ENCODE results near the gene STK16. TPM values are rescaled to one million over a fixed set of nuclear protein-coding genes. Genes with fewer than 3 reads are reported as not detected.
"Not testable (repeated sequence)": the region's sequence is repeated elsewhere in the genome, so short reads cannot be mapped to it uniquely, and the experiment has no call there.

Gene STK16
- total RNA-seq, 2 donors from 2014 or later, result 8.0 to 16.8 TPM

DNA sequence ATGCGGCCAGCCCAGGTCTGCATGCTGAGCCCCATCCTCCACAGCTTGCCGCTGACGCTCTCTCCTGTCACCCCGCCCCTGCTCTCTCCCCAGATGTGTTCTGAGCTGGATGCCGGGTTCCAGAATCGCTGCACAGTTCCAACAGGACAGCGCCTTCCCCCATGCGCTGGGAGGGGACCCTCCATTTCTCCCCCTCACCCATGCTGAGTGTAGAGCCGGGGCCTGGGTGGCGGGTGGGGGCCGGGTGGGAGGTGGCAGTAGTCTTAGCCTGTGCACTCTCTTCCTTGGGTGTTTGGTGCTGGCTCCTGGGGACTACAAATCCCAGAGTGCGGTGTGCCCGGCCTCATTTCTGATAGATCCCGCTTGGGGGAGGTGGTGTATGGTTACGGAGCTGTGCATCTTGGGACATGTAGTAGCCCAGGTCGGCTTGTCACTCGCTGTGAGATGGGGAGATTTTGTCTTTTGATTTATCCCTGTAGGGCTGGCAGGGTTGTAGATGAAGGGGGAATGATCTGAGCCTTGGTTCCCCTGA, 40.7 kb downstream of the STK16 start:
- no peak for ATAC-seq
- H3K4me1 ChIP-seq, result peaks cover 7% of the 10 kb centered on the region
- H3K36me3 ChIP-seq (replicated peaks in 1 of 2; ENCODE audit: insufficient read depth in 1 of 2, low read depth in 2 of 2), result peaks cover 0 to 21% of the 10 kb centered on the region in 2 donors
- no peaks in the 10 kb centered on the region for H3K27me3 ChIP-seq
- no peaks in the 10 kb centered on the region for H3K9me3 ChIP-seq
- peak in 1 of 4 donors; percentile 16 for DNase-seq
- intact Hi-C loops (cut with DNase I), result loop anchor here (5.0 kb wide), 1 partner anchor 114 kb away; the partner anchor contains the start of gene SLC23A3
- H3K4me3 ChIP-seq, result no peak overlapping the region
- H3K27ac ChIP-seq, result no peak overlapping the region
- 81 to 90% methylated on average over 2 to 16 of the region's 17 CpGs for WGBS, 2 donors
- TF ChIP-seq, protein P1, sequence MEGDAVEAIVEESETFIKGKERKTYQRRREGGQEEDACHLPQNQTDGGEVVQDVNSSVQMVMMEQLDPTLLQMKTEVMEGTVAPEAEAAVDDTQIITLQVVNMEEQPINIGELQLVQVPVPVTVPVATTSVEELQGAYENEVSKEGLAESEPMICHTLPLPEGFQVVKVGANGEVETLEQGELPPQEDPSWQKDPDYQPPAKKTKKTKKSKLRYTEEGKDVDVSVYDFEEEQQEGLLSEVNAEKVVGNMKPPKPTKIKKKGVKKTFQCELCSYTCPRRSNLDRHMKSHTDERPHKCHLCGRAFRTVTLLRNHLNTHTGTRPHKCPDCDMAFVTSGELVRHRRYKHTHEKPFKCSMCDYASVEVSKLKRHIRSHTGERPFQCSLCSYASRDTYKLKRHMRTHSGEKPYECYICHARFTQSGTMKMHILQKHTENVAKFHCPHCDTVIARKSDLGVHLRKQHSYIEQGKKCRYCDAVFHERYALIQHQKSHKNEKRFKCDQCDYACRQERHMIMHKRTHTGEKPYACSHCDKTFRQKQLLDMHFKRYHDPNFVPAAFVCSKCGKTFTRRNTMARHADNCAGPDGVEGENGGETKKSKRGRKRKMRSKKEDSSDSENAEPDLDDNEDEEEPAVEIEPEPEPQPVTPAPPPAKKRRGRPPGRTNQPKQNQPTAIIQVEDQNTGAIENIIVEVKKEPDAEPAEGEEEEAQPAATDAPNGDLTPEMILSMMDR (IDR thresholded peaks at IDR 0.05), result no peak
- TF ChIP-seq POLR2A (IDR thresholded peaks at IDR 0.05), result no peak

DNA sequence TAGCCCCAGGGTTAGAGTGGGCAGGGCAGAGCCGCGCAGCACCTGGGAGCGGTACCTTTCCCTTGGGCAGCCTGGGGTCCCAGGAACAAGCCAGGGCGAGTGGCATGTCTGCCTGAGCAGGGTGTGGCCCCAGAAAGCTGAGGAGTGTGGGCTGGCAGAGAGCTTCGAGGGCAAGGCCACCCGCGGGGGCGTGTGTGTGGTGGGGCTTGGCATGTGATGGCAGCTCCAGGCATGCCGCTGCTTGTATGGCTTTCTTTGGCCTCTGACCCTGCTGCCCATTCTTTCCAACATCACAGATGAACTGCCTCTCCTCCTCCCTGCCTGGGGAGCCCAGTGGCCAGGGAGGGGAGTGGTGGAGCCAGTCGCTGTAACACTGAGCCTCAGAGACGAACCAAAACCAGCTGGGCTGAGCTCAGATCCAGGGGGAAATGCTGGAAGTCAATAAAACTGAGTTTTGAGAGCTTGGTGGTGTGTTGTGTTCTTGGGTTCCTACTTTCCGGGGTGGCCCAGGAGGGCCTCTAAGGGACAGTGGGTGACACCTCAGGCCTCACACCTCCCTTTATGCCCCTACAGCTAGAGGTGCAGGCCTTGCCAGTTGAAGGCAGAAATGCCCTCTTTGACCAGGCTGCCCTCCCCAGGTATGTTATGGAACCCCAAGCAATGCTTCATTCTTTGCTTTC, 41.3 kb downstream of the STK16 start:
- TF ChIP-seq, protein P1 (IDR thresholded peaks at IDR 0.05), result no peak
- TF ChIP-seq POLR2A (IDR thresholded peaks at IDR 0.05), result no peak
- H3K9me3 ChIP-seq, result no peaks in the 10 kb centered on the region
- DNase-seq, result peak in 1 of 4 donors; percentile 13
- H3K27ac ChIP-seq, result no peak overlapping the region
- peaks cover under 1% of the 10 kb centered on the region for H3K4me1 ChIP-seq
- no peak for ATAC-seq
- H3K27me3 ChIP-seq, result no peaks in the 10 kb centered on the region
- no peak overlapping the region for H3K4me3 ChIP-seq
- intact Hi-C loops (cut with DNase I), result loop anchor here (5.0 kb wide), 1 partner anchor 114 kb away; the partner anchor contains the start of gene SLC23A3
- peaks cover 0 to 21% of the 10 kb centered on the region in 2 donors for H3K36me3 ChIP-seq (replicated peaks in 1 of 2; ENCODE audit: insufficient read depth in 1 of 2, low read depth in 2 of 2)
- WGBS, 2 donors, result 72 to 85% methylated on average over 7 to 12 of the region's 12 CpGs

DNA sequence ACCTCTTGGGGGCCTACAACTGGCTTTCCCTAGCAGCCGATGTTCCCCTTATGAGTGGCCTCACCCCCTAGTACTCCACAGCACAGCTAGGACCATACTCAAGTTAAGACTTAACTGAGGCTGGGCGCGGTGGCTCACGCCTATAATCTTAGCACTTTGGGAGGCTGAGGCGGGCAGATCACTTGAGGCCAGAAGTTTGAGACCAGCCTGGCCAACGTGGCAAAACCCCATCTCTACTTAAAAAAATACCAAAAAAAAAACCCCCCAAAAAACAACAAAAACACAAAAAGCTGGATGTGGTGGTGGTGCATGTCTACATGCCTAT, 41.8 kb downstream of the STK16 start:
- WGBS, 2 donors, result 81 to 89% methylated on average over 6 of the region's 6 CpGs
- H3K27me3 ChIP-seq, H3K27ac ChIP-seq, ATAC-seq, H3K9me3 ChIP-seq, H3K4me1 ChIP-seq, DNase-seq, H3K4me3 ChIP-seq: not testable (repeated sequence)
- intact Hi-C loops (cut with DNase I), result loop anchor here (5.0 kb wide), 1 partner anchor 115 kb away; the partner anchor contains the start of gene SLC23A3
- peaks cover 0 to 17% of the 10 kb centered on the region in 2 donors for H3K36me3 ChIP-seq (replicated peaks in 1 of 2; ENCODE audit: insufficient read depth in 1 of 2, low read depth in 2 of 2)

DNA sequence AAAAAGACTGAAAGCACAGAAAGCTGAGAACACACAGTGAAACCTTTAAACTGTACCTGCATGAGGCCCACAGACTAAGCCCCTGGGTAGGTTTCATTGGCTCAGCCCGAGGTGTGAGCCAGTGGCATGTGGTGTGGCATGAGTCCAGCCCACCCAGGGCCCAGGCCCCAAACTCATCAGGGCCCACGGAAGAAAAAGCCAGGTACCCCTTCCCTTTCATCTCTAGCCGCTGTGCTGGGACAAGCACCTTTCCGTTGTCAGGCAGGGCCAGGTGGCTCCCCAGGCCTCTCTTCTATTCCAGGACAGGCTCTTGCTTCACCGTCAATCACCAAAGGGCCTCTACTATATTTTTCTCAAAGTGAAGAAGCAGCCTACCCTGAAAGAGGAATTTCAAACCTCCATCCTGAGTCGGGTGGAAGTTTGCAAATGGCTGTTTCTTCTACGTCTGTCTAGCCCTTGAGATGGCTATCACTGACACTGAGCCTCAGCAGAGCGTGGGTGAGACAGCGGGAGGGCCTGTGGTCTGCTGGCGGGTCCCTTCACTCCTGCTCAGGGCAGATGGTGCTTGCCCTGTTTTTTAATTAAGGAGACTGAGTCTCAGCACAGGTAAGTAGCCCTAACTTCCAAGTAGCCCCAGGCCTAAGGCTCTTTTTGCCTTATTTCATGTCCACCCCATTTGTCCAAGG, 42.4 kb downstream of the STK16 start:
- no peaks in the 10 kb centered on the region for H3K9me3 ChIP-seq
- DNase-seq (no peak), ATAC-seq (no peak)
- intact Hi-C loops (cut with DNase I), result loop anchor here (5.0 kb wide), 1 partner anchor 115 kb away; the partner anchor contains the start of gene SLC23A3
- no peak overlapping the region for H3K27ac ChIP-seq
- 68 to 79% methylated on average over 8 to 10 of the region's 10 CpGs for WGBS, 2 donors
- no peaks in the 10 kb centered on the region for H3K4me1 ChIP-seq
- peaks cover 0 to 13% of the 10 kb centered on the region in 2 donors for H3K36me3 ChIP-seq (replicated peaks in 1 of 2; ENCODE audit: insufficient read depth in 1 of 2, low read depth in 2 of 2)
- H3K4me3 ChIP-seq, result no peak overlapping the region
- TF ChIP-seq POLR2A (IDR thresholded peaks at IDR 0.05), result no peak
- TF ChIP-seq, protein P1 (IDR thresholded peaks at IDR 0.05), result no peak
- H3K27me3 ChIP-seq, result no peaks in the 10 kb centered on the region

DNA sequence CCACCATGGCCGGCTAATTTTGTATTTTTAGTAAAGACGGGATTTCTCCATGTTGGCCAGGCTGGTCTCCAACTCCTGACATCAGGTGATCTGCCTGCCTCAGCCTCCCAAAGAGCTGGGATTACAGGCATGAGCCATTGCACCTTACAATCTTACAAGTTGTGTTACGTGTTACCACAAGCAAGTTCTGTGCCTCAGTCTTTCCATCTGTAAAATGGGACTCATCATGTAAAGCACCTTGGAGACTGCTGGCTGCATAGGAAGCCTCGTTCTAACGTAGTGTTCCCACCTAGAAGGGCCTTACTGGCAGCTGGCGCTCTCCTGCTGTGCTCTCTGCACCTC, 43.9 kb downstream of the STK16 start:
- H3K27ac ChIP-seq, result no peak overlapping the region
- ATAC-seq, result no peak
- H3K36me3 ChIP-seq (replicated peaks in 1 of 2; ENCODE audit: insufficient read depth in 1 of 2, low read depth in 2 of 2), result peaks cover 0 to 7% of the 10 kb centered on the region in 2 donors
- H3K9me3 ChIP-seq, result no peaks in the 10 kb centered on the region
- TF ChIP-seq, protein P1 (IDR thresholded peaks at IDR 0.05), result no peak
- TF ChIP-seq POLR2A (IDR thresholded peaks at IDR 0.05), result no peak
- peaks cover 2% of the 10 kb centered on the region for H3K4me1 ChIP-seq
- intact Hi-C loops (cut with DNase I), result loop anchor here (5.0 kb wide), 1 partner anchor 117 kb away; the partner anchor contains the start of gene SLC23A3
- DNase-seq, result no peak
- no peaks in the 10 kb centered on the region for H3K27me3 ChIP-seq
- 69 to 81% methylated on average over 6 of the region's 6 CpGs for WGBS, 2 donors
- H3K4me3 ChIP-seq, result no peak overlapping the region
